GM12878 (cell line): ENCODE results near the gene IRF4. TPM values are rescaled to one million over a fixed set of nuclear protein-coding genes. Genes with fewer than 3 reads are reported as not detected.
A peak's percentile ranks its signal among the peaks of the same experiment; 100 is the strongest.

Source experiments
- CHD4 ChIP-seq: fragments of 200-600 bp; sonication (generic); IDR thresholded peaks from 2 replicates; pipeline ENCODE4 v1.6.1; 2016; ENCODE audit warnings: mild to moderate bottlenecking
- EZH2 ChIP-seq: IDR thresholded peaks from 2 replicates; pipeline ENCODE4 v1.6.1; 2012; ENCODE audit warnings: low read depth, mild to moderate bottlenecking, control low read depth, inconsistent platforms, low read length, borderline replicate concordance; ENCODE audit not compliant: control insufficient read depth
- GATAD2B ChIP-seq: fragments of 450-650 bp; conservative IDR thresholded peaks from 2 replicates; pipeline ENCODE4 v1.6.1; 2017; ENCODE audit warnings: low read depth, mild to moderate bottlenecking, moderate library complexity
- KDM1A ChIP-seq: fragments of 200-600 bp; sonication (generic); IDR thresholded peaks from 2 replicates; pipeline ENCODE4 v1.6.1; 2016; ENCODE audit warnings: borderline replicate concordance
- KLF5 ChIP-seq: fragments of 450-650 bp; IDR thresholded peaks from 2 replicates; pipeline ENCODE4 v1.6.1; 2014; ENCODE audit warnings: mild to moderate bottlenecking; ENCODE audit not compliant: partially characterized antibody
- MYB ChIP-seq: fragments of 150-350 bp; IDR thresholded peaks from 2 replicates; pipeline ENCODE4 v1.6.1; 2014; ENCODE audit warnings: mild to moderate bottlenecking, low read depth, low read length, borderline replicate concordance
- MYC ChIP-seq: IDR thresholded peaks from 2 replicates; pipeline ENCODE4 v1.6.1; 2011; ENCODE audit warnings: mild to moderate bottlenecking, low read length, moderate library complexity, inconsistent platforms; ENCODE audit not compliant: insufficient read depth, insufficient replicate concordance, insufficient read length, severe bottlenecking
- NFIC ChIP-seq: IDR thresholded peaks from 2 replicates; pipeline ENCODE4 v1.6.1; 2012; ENCODE audit warnings: low read depth, mild to moderate bottlenecking, inconsistent platforms, low read length, moderate library complexity
- NR2C1 ChIP-seq: fragments of 450-650 bp; IDR thresholded peaks from 2 replicates; pipeline ENCODE4 v1.6.1; 2017; ENCODE audit warnings: antibody characterized with exemption, mild to moderate bottlenecking, moderate library complexity
- NR2F1 ChIP-seq: fragments of 450-650 bp; conservative IDR thresholded peaks from 2 replicates; pipeline ENCODE4 v1.6.1; 2017; ENCODE audit warnings: mild to moderate bottlenecking
- NRF1 ChIP-seq: conservative IDR thresholded peaks from 2 replicates; pipeline ENCODE4 v1.6.1; 2011; ENCODE audit warnings: mild to moderate bottlenecking, low read depth, low read length, improper control_type of control experiment
- POU2F2 ChIP-seq: IDR thresholded peaks from 3 replicates; pipeline ENCODE4 v1.6.1; 2011; ENCODE audit warnings: low read depth, mild to moderate bottlenecking, low read length, borderline replicate concordance
- RB1 ChIP-seq: fragments of 450-650 bp; formaldehyde crosslinking; IDR thresholded peaks from 2 replicates; pipeline ENCODE4 v1.6.1; 2017; ENCODE audit warnings: mild to moderate bottlenecking, borderline replicate concordance
- SIX5 ChIP-seq: IDR thresholded peaks from 2 replicates; pipeline ENCODE4 v1.6.1; 2011; ENCODE audit warnings: mild to moderate bottlenecking, low read depth, low read length, moderate library complexity; ENCODE audit not compliant: severe bottlenecking
- TCF3 ChIP-seq: IDR thresholded peaks from 2 replicates; pipeline ENCODE4 v1.6.1; 2012; ENCODE audit warnings: low read depth, mild to moderate bottlenecking, low read length, borderline replicate concordance; ENCODE audit not compliant: insufficient read depth
- YY1 ChIP-seq: IDR thresholded peaks from 2 replicates; pipeline ENCODE4 v1.6.1; 2011; ENCODE audit warnings: low read depth, mild to moderate bottlenecking, low read length
- ZBED1 ChIP-seq: IDR thresholded peaks from 2 replicates; pipeline ENCODE4 v1.6.1; 2016; ENCODE audit warnings: borderline replicate concordance
- ZNF207 ChIP-seq: fragments of 450-650 bp; IDR thresholded peaks from 2 replicates; pipeline ENCODE4 v1.6.1; 2014; ENCODE audit warnings: antibody characterized with exemption, mild to moderate bottlenecking, borderline replicate concordance
- polyA plus RNA-seq, 11 experiments: library from polyadenylated mRNA; depleted of rRNA in 4 of 11; unstranded in 6 of 11; stranded (reverse) in 5 of 11; fragments of >200 nt; fragmentation: Nextera tagmentation in 4 of 11; fragmentation: Illumina TruSeq in 1 of 11; extraction: Ambion mirVana in 4 of 11; extraction: Trizol in 1 of 11; gene quantifications; 1 replicate in 1 of 11; 2 replicates in 10 of 11; pipeline versions ENCODE4 v1.2.1 to v1.2.3, GENCODE V29; 2011 to 2016; ENCODE audit warnings: inconsistent platforms in 2 of 11, missing spikeins in 2 of 11, low read depth in 1 of 11
- total RNA-seq, 4 experiments: library from RNA; depleted of rRNA in 3 of 4; stranded (reverse); fragments of >200 nt in 3 of 4; fragmentation: Illumina TruSeq in 1 of 4; extraction: Trizol in 1 of 4; gene quantifications; 2 replicates each; pipeline versions ENCODE4 v1.2.1 to v1.2.3, GENCODE V29; 2013 to 2021
- TF ChIP-seq, protein P1 (sequence below): IDR thresholded peaks from 2 replicates; pipeline ENCODE4 v1.6.1; 2011; ENCODE audit warnings: borderline replicate concordance, low read depth, mild to moderate bottlenecking, moderate library complexity, low read length; ENCODE audit not compliant: insufficient read depth, poor library complexity, severe bottlenecking

Gene IRF4
- total and polyA plus RNA-seq, 10 of the 15 experiments (the other 5 are each of a cell fraction or from before 2014, with no cell fraction given): 50.0 to 495 (median 257) TPM

DNA sequence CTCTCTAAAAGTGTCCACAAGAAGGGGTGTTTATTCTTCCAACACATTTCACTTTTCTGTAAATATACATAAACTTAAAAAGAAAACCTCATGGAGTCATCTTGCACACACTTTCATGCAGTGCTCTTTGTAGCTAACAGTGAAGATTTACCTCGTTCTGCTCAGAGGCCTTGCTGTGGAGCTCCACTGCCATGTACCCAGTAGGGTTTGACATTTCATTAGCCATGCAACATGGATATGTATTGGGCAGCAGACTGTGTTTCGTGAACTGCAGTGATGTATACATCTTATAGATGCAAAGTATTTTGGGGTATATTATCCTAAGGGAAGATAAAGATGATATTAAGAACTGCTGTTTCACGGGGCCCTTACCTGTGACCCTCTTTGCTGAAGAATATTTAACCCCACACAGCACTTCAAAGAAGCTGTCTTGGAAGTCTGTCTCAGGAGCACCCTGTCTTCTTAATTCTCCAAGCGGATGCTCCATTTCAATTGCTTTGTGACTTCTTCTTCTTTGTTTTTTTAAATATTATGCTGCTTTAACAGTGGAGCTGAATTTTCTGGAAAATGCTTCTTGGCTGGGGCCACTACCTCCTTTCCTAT, 17.9 kb downstream of the IRF4 start (continued):
- no peak for TF ChIP-seq CHD4
- TF ChIP-seq NFIC: no peak
- no peak for TF ChIP-seq RB1
- TF ChIP-seq NRF1: no peak
- TF ChIP-seq NR2F1: no peak
- TF ChIP-seq NR2C1: no peak
- TF ChIP-seq KLF5: no peak
- TF ChIP-seq KDM1A: no peak
- TF ChIP-seq GATAD2B: no peak
- TF ChIP-seq ZBED1: peak; percentile 69; the same call in 1 of the 2 replicates
- no peak for TF ChIP-seq SIX5
- no peak for TF ChIP-seq MYB
- TF ChIP-seq, protein P1, sequence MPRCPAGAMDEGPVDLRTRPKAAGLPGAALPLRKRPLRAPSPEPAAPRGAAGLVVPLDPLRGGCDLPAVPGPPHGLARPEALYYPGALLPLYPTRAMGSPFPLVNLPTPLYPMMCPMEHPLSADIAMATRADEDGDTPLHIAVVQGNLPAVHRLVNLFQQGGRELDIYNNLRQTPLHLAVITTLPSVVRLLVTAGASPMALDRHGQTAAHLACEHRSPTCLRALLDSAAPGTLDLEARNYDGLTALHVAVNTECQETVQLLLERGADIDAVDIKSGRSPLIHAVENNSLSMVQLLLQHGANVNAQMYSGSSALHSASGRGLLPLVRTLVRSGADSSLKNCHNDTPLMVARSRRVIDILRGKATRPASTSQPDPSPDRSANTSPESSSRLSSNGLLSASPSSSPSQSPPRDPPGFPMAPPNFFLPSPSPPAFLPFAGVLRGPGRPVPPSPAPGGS: peak; percentile 5
- TF ChIP-seq YY1: no peak
- TF ChIP-seq MYC: no peak
- TF ChIP-seq TCF3: no peak
- no peak for TF ChIP-seq ZNF207
- peak; percentile 61; the same call in 2 of the 3 replicates for TF ChIP-seq POU2F2
- no peak for TF ChIP-seq EZH2
